Ascending aorta (tissue), 2 donors: ENCODE data around the gene KCNB1. TPM values are rescaled to one million over a fixed set of nuclear protein-coding genes. Genes with fewer than 3 reads are reported as not detected.

ENCODE experiments used
- DNase-seq, 2 donors: peaks; one replicate each; pipeline ENCODE4 v3.0.0-alpha.2; 2019; ENCODE audit warnings: low spot score in 2 of 2
- H3K27ac ChIP-seq, 2 donors: fragments of 200-600 bp; sonication (generic); one replicate each; pipeline ENCODE4 v1.5.1; 2016 to 2017; ENCODE audit warnings: mild to moderate bottlenecking in 1 of 2
- H3K27me3 ChIP-seq: fragments of 200-600 bp; sonication (generic); one replicate; pipeline ENCODE4 v1.5.1; 2017
- H3K36me3 ChIP-seq, 2 donors: fragments of 200-600 bp; sonication (generic); one replicate each; pipeline ENCODE4 v1.5.1; 2016
- H3K4me1 ChIP-seq, 2 donors: fragments of 200-600 bp; sonication (generic); one replicate each; pipeline ENCODE4 v1.5.1; 2016 to 2017; ENCODE audit warnings: mild to moderate bottlenecking in 1 of 2
- H3K4me3 ChIP-seq, 2 donors: fragments of 200-600 bp; sonication (generic); one replicate each; pipeline ENCODE4 v1.5.1; 2016 to 2017; ENCODE audit warnings: mild to moderate bottlenecking in 1 of 2
- H3K9me3 ChIP-seq, 2 donors: fragments of 200-600 bp; sonication (generic); one replicate each; pipeline ENCODE4 v1.5.1; 2016
- intact Hi-C: fragments of 100-400 bp; cut with DNase I; formaldehyde crosslinking; loops from one replicate; pipeline ENCODE4 v1.15.1; 2023
- total RNA-seq: library from RNA; depleted of rRNA; stranded (reverse); fragments of >200 nt; gene quantifications from one replicate; pipeline ENCODE4 v1.1.0, GENCODE V29; 2016
- TF ChIP-seq, protein P1 (sequence below), 3 experiments: fragments of 200-600 bp in 2 of 3; fragments of 450-650 bp in 1 of 3; sonication (generic) in 2 of 3; IDR thresholded peaks; one replicate each; pipeline ENCODE4 v1.5.1; 2016 to 2019; ENCODE audit warnings: antibody characterized with exemption in 3 of 3, mild to moderate bottlenecking in 1 of 3, moderate library complexity in 1 of 3

KCNB1 gene
- total RNA-seq, 1 donor from 2014 or later: not detected

GRCh38 chr20:49478754-49479689 lies 3.4 kb downstream of the KCNB1 start:
- no peaks in the 10 kb centered on the region for H3K9me3 ChIP-seq
- H3K27ac ChIP-seq: no peak overlapping the region
- TF ChIP-seq, protein P1, sequence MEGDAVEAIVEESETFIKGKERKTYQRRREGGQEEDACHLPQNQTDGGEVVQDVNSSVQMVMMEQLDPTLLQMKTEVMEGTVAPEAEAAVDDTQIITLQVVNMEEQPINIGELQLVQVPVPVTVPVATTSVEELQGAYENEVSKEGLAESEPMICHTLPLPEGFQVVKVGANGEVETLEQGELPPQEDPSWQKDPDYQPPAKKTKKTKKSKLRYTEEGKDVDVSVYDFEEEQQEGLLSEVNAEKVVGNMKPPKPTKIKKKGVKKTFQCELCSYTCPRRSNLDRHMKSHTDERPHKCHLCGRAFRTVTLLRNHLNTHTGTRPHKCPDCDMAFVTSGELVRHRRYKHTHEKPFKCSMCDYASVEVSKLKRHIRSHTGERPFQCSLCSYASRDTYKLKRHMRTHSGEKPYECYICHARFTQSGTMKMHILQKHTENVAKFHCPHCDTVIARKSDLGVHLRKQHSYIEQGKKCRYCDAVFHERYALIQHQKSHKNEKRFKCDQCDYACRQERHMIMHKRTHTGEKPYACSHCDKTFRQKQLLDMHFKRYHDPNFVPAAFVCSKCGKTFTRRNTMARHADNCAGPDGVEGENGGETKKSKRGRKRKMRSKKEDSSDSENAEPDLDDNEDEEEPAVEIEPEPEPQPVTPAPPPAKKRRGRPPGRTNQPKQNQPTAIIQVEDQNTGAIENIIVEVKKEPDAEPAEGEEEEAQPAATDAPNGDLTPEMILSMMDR (IDR thresholded peaks at IDR 0.05): no peak
- no peaks in the 10 kb centered on the region for H3K36me3 ChIP-seq
- intact Hi-C loops: no loop called here
- H3K4me1 ChIP-seq: peaks cover 7 to 13% of the 10 kb centered on the region in 2 donors
- H3K27me3 ChIP-seq: no peaks in the 10 kb centered on the region
- DNase-seq: no peak
- H3K4me3 ChIP-seq: no peak overlapping the region

DNA sequence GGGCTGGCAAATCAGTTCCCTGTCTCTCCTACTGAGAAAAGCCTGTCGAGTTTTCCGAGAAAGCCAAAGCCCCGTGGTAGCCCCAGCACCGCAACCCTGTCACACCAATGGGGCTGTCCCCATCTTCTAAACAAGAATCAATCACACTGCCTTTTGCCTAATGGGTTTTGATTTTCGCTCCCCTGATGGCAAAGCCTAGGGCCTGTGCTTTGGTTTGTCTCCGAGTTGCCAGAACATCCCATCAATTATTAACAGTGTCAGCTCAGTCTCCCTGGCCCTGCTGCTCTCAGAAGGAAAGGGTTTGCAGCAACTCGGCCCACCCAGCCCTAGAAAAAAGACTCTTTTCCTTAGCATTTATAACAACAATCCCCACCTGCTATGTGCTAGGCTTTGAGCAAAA lies 4.2 kb downstream of the KCNB1 start:
- H3K27ac ChIP-seq: no peak overlapping the region
- H3K27me3 ChIP-seq: no peaks in the 10 kb centered on the region
- no peaks in the 10 kb centered on the region for H3K9me3 ChIP-seq
- H3K4me1 ChIP-seq: peaks cover 3 to 8% of the 10 kb centered on the region in 2 donors
- no peak overlapping the region for H3K4me3 ChIP-seq
- intact Hi-C loops: no loop called here
- TF ChIP-seq, protein P1 (IDR thresholded peaks at IDR 0.05): no peak
- H3K36me3 ChIP-seq: no peaks in the 10 kb centered on the region
- DNase-seq: no peak

DNA sequence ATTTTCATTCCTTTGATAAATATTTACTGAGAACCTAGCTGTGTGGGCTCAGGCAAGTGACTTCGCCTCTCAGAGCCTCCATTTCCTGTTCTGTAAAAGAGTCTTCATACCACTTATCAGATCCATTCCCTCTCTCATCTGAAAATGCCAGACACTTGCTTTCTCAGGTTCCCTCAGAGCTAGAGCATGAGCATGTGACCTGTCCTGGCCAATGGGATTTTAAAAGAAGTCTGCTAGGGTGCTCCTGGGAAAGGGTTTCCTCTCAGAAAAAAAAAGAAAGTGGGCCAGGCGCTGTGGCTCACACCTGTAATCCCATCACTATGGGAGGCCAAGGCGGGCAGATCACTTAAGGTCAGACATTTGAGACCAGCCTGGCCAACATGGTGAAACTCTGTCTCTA lies 5.3 kb downstream of the KCNB1 start:
- Histone ChIP-seq H3K27me3 (no peaks in the 10 kb centered on the region), H3K4me3 (no peak overlapping the region), H3K27ac (no peak overlapping the region), H3K36me3 (no peaks in the 10 kb centered on the region), H3K9me3 (no peaks in the 10 kb centered on the region), H3K4me1 (peaks cover 0 to under 1% of the 10 kb centered on the region in 2 donors)
- DNase-seq: no peak
- intact Hi-C loops: no loop called here
- TF ChIP-seq, protein P1 (IDR thresholded peaks at IDR 0.05): no peak

DNA sequence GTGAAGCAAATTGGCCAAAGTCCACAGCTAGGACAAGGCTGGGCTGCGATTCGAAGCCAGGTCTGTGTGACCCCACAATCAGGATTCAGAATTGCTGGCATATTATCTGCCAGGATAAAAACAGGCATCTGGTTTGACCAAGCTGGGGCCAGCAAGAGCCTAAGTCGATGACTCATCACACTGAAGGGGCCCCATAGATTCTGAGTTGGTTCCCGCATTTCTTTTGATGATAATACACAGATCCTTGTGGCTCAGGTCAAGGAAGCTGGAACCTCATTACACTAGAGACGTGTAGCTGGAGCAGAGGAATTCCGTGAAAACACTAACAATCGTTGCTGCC lies 6.5 kb downstream of the KCNB1 start:
- H3K9me3 ChIP-seq: no peaks in the 10 kb centered on the region
- no peaks in the 10 kb centered on the region for H3K36me3 ChIP-seq
- H3K4me3 ChIP-seq: no peak overlapping the region
- intact Hi-C loops: no loop called here
- H3K27ac ChIP-seq: no peak overlapping the region
- TF ChIP-seq, protein P1 (IDR thresholded peaks at IDR 0.05): no peak
- no peaks in the 10 kb centered on the region for H3K4me1 ChIP-seq
- no peak for DNase-seq
- H3K27me3 ChIP-seq: no peaks in the 10 kb centered on the region

DNA sequence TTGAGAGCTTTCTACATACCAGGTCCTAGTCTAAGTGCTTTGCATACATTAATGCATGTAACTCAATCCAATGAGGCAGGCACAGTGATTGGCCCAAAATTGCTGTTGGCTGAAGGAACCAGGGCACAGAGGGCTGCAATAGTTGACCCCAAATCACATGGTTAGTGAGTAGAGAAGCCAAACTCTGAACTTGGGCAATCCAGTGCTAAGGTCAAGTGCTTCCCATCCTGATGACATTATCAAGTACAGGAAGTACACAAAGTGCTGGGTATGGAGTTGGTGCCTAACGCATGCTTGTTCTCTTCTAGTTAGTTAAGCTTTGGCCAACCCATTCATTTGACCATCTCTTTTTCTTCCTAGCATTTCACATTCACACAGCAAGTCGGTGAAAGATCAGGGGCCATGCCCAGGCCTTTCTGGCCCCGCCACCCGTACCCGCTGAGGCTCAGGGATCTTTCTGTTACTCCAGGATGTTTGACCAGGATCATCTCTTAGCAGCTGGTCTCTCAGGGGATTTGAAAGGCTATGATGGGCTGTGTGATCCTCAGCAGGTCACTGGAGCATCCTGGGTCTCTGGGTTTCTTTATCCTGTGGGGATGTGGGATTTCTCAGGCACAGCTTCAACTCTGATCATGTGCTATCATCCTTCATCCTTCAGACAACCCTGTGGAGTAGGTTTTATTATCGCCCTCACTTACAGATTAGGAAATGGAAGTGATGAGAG lies 7.0 kb downstream of the KCNB1 start:
- H3K36me3 ChIP-seq: no peaks in the 10 kb centered on the region
- intact Hi-C loops: no loop called here
- DNase-seq: no peak
- H3K27ac ChIP-seq: no peak overlapping the region
- TF ChIP-seq, protein P1 (IDR thresholded peaks at IDR 0.05): no peak
- H3K9me3 ChIP-seq: no peaks in the 10 kb centered on the region
- H3K4me1 ChIP-seq: no peaks in the 10 kb centered on the region
- H3K27me3 ChIP-seq: no peaks in the 10 kb centered on the region
- H3K4me3 ChIP-seq: no peak overlapping the region
